Upper lobe of left lung (tissue), 4 donors: ENCODE measurements around the gene RPS13.

Source experiments
- CTCF ChIP-seq, 6 experiments: fragments of 450-650 bp in 4 of 6; fragments of 200-600 bp in 2 of 6; sonication (generic) in 2 of 6; IDR thresholded peaks; one replicate each; pipeline ENCODE4 v1.5.1; 2016 to 2019; ENCODE audit warnings: antibody characterized with exemption in 6 of 6
- EP300 ChIP-seq, 4 donors: sonication (generic); formaldehyde crosslinking; IDR thresholded peaks; one replicate each; pipeline ENCODE4 v1.5.1; 2017; ENCODE audit warnings: antibody characterized with exemption in 4 of 4, control low read depth in 2 of 4
- POLR2A ChIP-seq, 4 donors: fragments of 450-650 bp; IDR thresholded peaks; one replicate each; pipeline ENCODE4 v1.5.1; 2016 to 2017; ENCODE audit warnings: antibody characterized with exemption in 4 of 4, mild to moderate bottlenecking in 2 of 4
- POLR2AphosphoS5 ChIP-seq, 2 donors: sonication (generic); formaldehyde crosslinking; IDR thresholded peaks; one replicate each; pipeline ENCODE4 v1.5.1; 2017; ENCODE audit warnings: antibody characterized with exemption in 2 of 2

GRCh38 chr11:17026487-17027082 is 50.9 kb downstream of the RPS13 start:
- TF ChIP-seq POLR2AphosphoS5 (IDR thresholded peaks at IDR 0.05) = no peak
- no peak for TF ChIP-seq CTCF (IDR thresholded peaks at IDR 0.05)
- no peak for TF ChIP-seq POLR2A (IDR thresholded peaks at IDR 0.05)
- no peak for TF ChIP-seq EP300 (IDR thresholded peaks at IDR 0.05)
